ENCODE measurements around the gene TGFB2.

GRCh38 chr1:218466341-218467010, 121.3 kb downstream of the TGFB2 start:
- TF ChIP-seq RAD21 (IDR thresholded peaks at IDR 0.05) (no peak), YY1 (IDR thresholded peaks at IDR 0.05) (no peak), JUND (IDR thresholded peaks at IDR 0.05) (no peak), SP1 (IDR thresholded peaks at IDR 0.05) (no peak)
- TF ChIP-seq, protein P1, sequence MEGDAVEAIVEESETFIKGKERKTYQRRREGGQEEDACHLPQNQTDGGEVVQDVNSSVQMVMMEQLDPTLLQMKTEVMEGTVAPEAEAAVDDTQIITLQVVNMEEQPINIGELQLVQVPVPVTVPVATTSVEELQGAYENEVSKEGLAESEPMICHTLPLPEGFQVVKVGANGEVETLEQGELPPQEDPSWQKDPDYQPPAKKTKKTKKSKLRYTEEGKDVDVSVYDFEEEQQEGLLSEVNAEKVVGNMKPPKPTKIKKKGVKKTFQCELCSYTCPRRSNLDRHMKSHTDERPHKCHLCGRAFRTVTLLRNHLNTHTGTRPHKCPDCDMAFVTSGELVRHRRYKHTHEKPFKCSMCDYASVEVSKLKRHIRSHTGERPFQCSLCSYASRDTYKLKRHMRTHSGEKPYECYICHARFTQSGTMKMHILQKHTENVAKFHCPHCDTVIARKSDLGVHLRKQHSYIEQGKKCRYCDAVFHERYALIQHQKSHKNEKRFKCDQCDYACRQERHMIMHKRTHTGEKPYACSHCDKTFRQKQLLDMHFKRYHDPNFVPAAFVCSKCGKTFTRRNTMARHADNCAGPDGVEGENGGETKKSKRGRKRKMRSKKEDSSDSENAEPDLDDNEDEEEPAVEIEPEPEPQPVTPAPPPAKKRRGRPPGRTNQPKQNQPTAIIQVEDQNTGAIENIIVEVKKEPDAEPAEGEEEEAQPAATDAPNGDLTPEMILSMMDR (IDR thresholded peaks at IDR 0.05; ENCODE audit: low read depth, low read length, missing input control) = no peak
- TF ChIP-seq, protein P2, sequence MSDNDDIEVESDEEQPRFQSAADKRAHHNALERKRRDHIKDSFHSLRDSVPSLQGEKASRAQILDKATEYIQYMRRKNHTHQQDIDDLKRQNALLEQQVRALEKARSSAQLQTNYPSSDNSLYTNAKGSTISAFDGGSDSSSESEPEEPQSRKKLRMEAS (IDR thresholded peaks at IDR 0.05) = no peak

All from liver (tissue), 3 donors.